NCI-H2081 treated with DMSO at 0.1 percent for 48 hours (cell line): ENCODE results near the gene PALM3.

Experiments used
- DNase-seq: peaks from one replicate; lab custom pipeline; 2025; lab: John Stamatoyannopoulos, UW

PALM3 gene, protein sequence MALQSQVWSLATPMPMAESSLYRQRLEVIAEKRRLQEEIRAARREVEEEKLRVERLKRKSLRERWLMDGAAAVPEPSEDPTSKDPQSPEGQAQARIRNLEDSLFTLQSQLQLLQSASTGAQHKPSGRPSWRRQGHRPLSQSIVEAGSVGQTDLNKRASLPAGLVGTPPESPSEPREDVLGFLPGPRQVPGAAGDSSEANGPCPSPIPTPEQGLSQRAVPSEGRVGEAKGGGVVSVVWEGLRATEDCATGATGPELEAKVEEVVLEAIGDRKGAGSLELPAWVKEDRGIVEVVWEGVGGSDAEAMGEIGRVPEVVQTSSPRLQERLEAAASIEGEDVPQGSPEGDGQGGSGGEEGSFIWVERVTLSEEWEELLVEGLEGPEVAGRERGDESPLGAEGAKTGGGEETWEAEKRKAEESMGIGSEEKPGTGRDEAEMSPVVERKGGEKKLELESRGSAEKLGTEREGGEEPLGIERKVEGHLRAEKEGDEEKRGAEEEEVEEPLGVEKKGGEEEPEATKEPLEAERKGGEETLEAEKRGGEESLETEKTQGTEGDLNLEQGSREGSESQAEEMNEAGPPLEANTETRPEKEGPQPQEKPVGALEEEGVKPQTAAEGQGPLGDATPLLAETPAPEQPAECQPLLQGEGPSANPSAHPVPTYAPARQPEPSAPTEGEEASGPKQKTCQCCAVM

DNA sequence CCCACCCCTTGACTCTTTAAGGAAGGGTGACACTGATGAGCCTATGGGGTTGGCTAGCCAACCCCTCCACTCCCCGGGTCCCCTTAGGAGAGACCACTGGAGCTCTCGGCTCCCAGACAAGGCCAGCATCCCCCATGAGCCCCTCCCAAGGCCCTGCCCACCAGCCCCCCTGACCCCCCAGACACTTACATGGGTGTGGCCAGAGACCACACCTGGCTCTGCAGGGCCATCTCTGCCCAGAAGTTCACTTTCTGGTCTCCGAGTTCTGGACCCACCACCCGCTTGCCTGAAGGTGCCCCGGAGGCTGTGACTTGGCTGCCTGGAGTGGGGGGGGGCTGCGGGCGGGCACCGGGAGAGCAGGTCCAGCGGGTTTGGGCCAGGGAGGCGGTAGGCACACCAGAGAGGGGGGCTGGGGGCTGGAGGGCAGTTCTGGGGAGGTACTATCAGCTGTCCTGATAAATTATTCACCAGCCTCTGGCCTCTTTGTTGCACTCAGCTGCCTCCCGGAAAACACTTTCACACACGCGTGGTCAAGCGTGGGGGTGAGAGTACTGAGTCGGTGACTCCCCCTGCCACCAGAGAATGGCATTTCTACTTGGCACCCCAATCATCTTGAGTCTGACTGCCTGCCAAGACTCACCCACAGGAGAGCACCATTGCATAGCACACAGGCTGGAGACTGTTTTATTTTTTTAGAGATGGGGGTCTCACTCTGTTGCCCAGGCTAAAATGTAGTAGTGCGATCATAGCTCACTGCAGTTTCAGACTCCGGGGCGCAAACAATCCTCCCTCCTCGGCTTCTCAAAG, at the start of gene PALM3:
Gene PALM3, minus strand, starts transcription at position 326 of the 807 bp plus-strand sequence. Its CDS starts 96 bp downstream, at position 230.
- DNase-seq, result no peak

DNA sequence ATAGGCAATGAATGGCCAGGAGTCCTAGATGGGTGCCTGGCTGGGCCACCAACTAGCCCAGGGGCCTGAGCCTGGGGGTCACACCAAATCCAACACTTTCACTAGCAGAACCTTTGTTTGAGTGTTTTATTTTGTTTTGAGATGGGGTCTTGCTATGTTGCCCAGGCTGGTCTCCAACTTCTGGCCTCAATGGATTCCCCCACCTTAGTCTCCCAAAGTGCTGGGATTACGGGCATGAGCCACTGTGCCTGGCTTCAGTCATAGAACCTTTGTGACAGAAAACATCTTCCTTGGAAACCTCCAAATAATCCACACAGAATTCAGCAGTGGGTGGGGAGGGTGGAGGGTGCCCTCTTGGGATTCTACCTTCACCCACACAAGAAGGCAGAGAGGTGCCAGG, 49.6 kb upstream of the PALM3 start:
- no peak for DNase-seq

DNA sequence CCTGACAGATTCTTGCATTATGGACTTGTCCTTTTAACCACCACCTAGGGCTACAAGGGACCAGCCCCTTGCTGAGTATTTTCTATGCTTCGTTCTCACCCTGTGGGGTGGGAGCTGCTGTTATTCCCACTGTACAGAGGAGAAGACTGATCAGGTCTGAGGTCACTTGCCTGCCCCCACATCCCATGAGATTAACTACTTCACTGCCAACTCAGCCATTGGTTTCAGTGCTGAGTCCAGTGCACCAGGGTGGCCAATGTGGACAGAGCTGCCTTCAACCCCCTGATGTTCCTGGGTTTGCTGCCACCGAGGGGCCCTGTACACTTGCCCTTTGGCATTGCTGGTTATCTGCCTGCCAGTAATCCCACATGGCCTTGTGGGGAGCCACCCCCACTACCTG, 48.8 kb upstream of the PALM3 start:
- DNase-seq, result no peak

DNA sequence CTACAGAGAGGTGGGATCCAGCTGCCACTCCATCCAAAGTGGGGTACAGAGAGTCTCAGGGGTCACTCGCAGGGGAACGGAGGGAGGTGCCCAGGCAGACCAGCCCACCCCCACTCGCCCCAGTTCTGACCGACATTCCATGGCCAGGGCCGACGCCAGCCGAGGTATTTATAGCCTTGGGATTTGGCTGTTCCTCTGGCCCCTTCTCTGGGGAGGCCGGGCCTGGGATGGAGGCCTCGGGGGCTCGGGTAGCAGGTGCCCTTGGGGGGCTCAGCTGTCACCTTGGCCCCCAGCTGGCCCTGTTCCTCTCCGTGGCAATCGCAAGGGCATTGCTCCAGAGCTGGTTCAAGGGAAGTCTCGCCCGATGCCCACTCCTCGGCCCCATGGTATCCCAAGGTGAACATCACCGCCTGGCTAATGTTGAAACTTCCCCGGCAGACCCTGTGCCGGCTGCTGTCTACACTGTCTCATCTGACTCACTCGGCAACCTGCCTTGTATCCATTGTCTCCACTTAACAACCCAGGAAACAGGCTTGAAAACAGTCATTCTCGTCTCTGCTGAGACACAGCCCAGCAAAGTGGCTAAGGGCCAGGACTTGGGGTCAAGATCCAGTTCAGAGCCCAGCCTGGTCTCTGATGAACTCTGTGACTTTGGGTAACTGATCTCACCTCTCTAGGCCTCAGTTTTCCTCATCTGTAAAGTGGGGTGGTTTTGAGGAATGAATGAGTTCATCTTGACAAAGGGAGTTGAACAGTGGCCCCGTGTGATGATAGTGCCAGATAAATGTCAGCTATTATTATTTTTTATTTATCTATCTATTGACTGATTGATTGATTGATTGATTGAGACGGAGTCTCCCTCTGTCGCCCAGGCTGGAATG, 45.9 kb upstream of the PALM3 start:
- DNase-seq, result no peak

DNA sequence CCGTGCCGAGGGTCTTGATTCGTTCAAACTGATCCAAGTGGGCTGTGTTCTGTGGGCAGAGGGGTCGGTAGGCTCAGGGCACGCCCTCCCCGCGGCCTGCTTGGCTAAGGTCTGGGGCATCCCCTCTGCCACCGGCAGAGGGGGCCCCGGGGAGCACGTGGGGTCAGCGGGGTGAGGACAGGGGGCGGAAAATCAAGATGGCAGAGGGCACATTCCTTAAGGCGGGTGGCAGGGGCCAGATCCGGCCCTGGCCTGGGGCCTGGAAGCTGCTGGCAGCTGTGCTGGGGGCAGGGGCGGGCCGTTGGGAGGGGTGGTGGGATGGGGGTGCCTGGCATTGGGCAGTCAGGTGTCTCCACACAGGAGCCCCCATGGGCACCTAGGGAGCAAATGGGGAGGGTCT, 45.0 kb upstream of the PALM3 start:
- no peak for DNase-seq

DNA sequence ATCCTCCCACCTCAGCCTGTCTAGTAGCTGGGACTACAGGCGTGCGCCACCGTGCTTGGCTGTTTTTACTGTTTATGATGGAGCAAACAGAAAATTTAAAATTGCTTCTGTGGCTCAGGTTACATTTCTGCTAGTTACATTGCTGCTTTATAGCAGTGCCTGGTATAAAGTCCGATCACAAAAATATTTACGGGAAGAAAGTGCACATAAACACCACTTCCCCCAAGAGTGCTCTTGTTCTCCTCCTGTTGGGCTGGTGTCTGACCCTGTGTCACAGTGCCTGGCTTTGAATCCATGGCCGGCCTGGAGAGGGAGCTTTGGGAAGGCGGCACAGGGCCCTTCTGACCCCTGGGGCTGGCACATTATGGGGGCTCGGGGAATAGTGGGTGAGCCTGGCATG, 43.8 kb upstream of the PALM3 start:
- DNase-seq, result no peak

DNA sequence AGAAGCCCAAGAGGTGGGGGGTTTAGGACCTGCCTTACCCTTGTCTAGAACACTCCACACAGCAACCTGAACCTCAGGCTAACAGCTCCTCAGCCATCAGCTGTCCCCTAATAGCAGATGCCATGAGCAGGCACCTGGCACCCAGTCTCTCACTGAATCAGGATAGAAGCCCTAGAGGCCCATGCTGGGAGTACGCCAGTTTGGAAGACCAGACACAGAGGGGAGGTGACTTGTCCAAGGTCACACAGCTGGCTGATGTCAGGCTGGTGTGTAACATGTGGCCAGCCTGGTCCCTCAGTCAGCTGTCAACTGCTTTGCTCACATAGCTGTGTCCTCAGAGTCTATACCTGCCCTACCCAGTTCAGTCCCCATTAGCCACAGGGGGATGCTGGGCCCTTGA, 41.4 kb upstream of the PALM3 start:
- no peak for DNase-seq

DNA sequence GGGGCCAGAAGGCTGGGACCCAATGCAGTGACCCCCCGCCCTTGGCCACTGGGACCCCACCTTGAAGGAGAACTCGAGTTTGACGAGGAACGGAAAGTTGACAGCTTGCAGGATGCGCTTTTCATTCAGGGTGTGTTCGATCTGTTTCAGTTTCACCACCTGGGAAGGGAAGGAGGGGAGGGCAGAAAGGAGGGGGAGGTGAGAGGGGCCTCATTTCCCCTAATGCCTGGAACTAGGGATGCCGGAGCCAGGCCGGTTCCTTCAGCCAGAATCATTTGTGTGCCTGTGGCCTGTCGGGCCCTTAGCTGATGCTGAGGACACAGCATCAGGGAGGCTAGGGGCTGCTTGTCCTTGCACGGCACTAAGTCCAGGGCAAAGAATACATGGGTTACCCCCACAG, 40.9 kb upstream of the PALM3 start:
- DNase-seq, result no peak

DNA sequence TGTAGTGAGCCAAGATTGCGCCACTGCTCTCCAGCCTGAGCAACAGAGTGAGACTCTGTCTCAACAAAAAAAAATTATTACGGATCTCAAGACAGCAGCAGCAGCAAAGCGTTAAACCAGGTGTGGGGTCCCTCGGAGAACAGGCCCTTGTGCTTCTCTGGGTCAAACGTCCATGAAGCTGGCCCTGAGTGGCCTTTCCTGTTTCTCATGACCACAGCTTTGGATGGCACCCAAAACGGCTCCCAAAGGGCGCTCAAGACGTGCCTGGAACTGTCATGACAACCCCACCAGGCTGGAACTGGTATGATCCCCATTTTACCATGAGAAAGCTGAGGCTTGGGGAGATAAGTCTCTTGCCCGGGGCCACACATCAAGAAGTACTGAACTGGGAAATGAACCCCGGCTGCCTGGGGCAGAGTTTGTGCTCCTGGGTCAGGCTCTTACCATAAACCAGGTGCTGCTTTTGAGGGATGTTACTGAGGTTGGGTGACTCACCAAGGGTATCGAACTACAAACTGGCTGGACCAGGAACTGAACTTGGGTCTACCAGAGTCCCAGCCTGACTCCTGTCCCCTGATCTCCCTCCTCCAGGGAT, 40.3 kb upstream of the PALM3 start:
- DNase-seq, result no peak

DNA sequence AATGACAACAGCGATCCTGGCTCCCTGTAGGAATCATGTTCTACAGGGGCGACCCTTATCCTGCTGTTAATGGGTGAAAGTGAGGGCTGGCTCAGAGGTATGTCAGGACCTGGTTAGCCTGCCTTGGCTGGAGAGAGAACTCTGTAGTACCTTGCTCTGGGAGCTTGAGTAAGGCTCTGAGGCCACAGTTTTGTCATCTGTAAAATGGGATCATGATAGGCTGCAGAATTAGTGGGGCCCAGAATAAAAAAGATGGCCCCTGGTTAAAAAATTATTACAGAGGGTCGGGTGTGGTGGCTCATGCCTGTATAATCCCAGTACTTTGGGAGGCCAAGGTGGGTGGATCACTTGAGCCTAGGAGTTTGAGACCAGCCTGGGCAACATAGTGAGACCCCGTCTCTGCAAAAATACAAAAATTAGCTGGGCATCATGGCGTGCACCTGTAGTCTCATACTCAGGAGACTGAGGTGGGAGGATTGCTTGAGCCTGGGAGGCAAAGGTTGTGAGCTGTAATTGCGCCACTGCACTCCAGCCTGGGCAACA, 39.2 kb upstream of the PALM3 start:
- no peak for DNase-seq

DNA sequence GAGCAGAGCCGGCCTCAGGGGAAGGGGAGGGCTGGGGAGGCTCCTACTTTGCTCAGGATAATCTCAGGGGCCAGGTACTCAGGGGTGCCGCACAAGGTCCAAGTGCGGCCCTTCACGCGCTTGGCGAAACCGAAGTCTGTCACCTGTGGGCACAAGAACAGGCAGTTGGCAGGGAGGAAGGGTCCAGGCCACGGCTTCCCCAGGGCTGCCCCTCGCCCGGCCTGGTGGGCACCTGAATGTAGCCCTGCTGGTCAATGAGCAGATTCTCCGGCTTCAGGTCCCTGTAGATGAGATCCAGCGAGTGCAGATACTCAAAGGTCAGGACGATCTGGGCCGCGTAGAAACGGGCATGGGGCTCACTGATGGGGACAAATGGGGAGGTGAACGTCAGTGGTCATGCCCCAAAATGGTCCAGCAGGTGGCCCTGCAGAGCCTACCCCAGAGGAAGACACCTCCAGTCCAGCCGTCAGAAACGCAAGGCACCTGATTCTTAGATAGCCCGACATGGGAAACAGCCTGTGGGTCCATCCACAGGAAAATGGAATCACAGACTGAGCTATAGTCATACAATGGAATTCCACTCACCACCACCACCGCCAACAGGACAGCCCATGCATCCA, 35.8 kb upstream of the PALM3 start:
- no peak for DNase-seq

DNA sequence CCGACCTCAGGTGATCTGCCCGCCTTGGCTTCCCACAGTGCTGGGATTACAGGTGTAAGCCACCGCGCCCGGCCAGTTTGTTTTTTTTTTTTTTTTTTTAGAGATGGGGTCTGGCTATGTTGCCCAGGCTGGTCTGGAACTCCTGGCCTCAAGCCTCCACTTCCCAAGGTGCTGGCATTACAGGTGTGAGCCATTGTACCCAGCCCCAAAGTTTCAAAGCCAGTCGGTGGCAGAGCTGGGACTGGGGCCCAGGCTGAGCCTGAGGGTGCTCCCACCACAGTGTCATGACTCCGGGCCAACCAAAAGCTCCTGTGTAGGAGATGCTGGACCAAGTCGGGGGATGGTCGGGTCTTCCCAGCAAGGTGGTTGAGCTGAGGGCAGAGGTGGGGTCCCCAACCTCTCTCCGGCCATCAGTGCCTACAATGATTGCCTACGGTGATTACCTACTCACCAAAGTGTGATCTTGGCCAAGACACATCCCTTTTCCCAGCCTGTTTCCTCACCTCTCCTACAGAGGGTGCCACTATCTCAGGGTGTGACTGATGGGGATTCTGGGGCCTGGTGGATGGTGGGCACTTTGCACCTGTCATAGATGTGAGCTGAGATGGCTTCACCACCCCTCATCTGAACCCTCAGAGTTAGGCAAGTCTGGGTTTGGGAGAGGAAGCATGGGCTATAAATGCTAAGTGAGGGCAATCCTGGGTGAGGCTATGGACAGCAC, 34.6 kb upstream of the PALM3 start:
- no peak for DNase-seq

DNA sequence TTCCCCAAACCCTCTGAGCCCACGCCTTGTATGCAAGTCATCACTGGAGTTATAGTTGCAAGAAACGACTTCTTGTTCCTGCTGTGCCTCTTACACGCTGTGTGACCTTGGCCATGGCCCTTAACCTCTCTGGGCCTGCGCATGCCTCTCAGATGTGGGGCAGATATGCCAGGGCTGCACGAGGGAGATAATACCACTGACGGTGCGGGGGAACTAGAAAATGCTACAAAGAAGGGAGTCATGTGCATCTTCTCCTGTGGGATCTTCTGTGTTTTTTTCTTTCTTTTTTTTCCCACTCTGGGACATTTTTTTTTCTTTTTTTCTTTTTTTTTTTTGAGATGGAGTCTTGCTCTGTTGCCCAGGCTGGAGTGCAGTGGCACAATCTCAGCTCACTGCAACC, 33.0 kb upstream of the PALM3 start:
- DNase-seq, result no peak

DNA sequence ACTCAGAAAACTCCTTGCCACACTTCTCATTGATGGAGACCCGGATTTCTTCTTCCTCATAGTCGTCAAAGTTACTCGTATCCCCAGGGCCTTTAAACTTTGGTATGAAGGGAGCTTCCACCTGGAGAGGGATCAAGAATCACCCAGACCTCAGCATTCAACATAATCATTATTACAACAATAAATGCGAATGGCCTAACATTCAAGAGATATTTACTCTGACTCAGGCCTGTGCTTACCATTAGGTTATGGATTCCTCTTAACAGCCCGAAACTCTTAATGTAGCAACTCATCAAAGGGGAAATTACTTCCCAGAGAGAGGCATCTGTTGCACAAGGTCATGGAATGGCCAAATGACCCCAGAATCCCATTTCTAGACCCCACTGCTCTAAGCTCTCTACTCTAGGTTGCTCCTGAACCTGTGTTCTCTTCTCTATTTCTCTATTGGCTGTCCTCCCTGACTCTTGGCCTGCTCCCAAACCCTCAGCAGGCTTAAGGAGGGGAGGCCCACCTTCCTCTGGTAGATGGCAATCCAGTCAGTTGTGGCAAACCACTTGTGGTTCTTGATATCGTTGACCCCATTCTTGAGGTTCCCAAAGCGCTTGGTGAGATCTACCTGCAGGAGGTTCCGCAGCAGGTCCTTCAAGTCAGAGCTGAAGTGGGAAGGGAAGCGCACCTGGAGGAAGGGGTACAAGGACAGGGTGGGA, 31.4 kb upstream of the PALM3 start:
- DNase-seq, result no peak

DNA sequence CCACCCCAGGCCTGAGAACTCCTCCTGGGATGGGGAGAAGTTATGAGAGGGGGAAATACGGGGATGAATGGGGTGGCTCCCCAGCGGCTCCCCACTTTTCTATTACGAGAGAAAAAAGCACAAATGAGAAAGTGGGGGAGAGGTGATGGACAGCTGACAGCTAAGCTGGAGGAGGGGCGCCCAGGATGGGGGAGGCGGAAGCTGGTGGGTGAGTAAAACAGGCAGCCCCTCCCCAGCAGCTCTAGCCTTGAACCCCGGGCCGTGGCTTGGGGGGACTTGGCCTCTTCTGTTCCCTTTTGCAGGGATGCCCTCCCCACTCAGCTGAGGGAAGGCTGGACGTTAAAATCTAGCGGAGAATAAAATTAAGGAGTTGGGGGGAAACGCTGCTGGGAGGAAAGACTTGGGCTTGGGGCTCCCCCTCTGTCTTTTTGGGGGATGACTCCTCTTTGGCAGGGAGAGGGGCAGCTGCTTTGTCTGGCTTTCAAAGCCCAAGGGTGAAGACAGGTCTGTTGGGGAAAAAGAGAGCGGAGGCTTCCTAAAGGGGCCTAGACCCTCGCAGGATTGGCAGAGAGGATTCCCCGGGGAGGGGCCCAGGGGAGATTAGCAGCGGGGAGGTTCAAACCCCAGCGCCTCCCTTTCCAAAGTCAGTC, 30.1 kb upstream of the PALM3 start:
- no peak for DNase-seq

DNA sequence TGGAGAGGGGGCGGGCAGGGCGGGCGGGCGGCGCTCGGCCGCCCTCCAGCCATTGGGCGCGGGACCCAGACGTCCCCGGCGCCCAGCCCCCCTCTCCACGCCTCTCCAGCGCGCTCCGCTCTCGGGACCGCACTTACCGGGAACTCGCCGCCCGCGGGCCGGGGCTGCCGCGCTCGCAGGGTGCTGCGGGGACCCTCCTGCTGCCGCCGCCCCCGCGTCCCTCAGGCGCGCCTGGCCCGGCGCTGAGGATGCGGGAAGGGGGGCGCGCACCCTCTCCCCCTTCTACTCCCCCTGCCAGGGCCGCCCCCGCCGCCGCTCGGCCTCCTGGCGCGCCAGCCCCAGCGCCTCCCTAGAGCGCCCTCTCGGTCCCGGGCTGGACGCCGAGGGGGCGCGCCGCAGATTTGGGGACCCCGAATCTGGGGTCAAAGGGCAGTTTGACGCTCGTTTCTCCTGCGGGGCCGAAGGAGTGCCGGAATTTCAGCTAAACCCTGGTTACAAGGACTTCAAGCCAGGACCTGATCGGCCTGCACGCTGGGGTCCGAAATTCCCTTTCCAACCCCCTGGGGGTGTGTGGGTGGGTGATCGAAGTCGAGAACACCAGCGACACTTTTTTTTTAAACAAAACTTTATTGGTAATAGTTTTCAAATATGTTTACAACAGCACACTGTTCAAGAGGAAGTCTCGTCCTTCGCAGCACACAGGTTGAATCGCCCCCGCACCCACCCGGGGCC, 29.4 kb upstream of the PALM3 start:
- DNase-seq, result no peak

DNA sequence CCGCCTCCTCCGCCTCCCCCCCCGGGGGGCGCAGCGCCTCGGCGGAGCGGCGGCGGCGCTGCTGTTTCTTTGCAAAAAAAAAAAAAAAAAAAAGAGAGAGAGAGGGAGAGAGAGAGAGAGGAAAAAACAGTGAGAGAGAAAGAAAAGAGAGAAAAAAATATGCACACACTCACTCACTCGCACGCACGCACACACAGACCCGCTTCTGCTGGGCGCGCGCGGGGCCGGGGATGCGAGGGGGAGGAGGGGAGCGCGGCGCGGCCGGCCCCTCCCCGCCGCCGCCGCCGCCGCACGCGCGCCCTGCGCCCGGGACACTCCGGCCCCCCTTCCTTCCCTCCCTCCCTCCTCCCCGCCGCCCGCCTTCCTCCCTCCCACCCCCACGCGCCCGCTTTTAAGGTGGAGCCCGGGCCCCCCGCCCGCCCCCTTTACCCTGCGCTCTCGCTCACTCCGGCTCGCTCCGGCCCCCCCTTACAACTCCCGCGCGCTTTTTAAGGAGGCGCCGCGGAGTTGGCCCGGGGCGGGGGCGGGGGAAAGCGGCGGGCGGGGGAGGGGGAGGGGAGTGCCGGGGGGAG, 28.7 kb upstream of the PALM3 start, which contains the start of gene SAMD1:
Gene SAMD1, minus strand, starts transcription at position 243 of the 572 bp plus-strand sequence.
- no peak for DNase-seq
